KMS-11 (cell line): ENCODE results near the gene BICRA.

ENCODE experiments used
- H2AFZ ChIP-seq: fragments of 200-600 bp; sonication (generic); 2 replicates; pipeline ENCODE4 v1.6.1; 2016; ENCODE audit warnings: antibody characterized with exemption, mixed run types, low read depth
- H3K27ac ChIP-seq: fragments of 200-600 bp; sonication (generic); 2 replicates; pipeline ENCODE4 v1.6.1; 2016; ENCODE audit warnings: mild to moderate bottlenecking, mixed run types
- H3K27me3 ChIP-seq: fragments of 200-600 bp; sonication (generic); 2 replicates; pipeline ENCODE4 v1.6.1; 2017; ENCODE audit warnings: mild to moderate bottlenecking, low read depth, mixed run types, moderate library complexity; ENCODE audit not compliant: insufficient read depth
- H3K36me3 ChIP-seq: fragments of 200-600 bp; sonication (generic); 2 replicates; pipeline ENCODE4 v1.6.1; 2017; ENCODE audit warnings: mild to moderate bottlenecking, mixed run types; ENCODE audit not compliant: insufficient read depth
- H3K4me1 ChIP-seq: fragments of 200-600 bp; sonication (generic); 2 replicates; pipeline ENCODE4 v1.6.1; 2016; ENCODE audit warnings: mild to moderate bottlenecking, low read depth, mixed run types; ENCODE audit not compliant: poor library complexity, severe bottlenecking
- H3K4me2 ChIP-seq: fragments of 200-600 bp; sonication (generic); 2 replicates; pipeline ENCODE4 v1.7.0; 2016; ENCODE audit warnings: mild to moderate bottlenecking, mixed run types
- H3K4me3 ChIP-seq: fragments of 200-600 bp; sonication (generic); IDR thresholded peaks from 2 replicates; pipeline ENCODE4 v1.6.1; 2017; ENCODE audit warnings: low read depth, low read length, mixed read lengths; ENCODE audit not compliant: insufficient read depth
- H3K79me2 ChIP-seq: fragments of 200-600 bp; sonication (generic); 2 replicates; pipeline ENCODE4 v1.6.1; 2016; ENCODE audit warnings: low read depth, mixed run types; ENCODE audit not compliant: insufficient read depth
- H3K9ac ChIP-seq: fragments of 200-600 bp; sonication (generic); 2 replicates; pipeline ENCODE4 v1.6.1; 2016; ENCODE audit warnings: mild to moderate bottlenecking, mixed run types
- H4K20me1 ChIP-seq: fragments of 200-600 bp; sonication (generic); 2 replicates; pipeline ENCODE4 v1.6.1; 2016; ENCODE audit warnings: mild to moderate bottlenecking, mixed run types; ENCODE audit not compliant: insufficient read depth
- TF ChIP-seq, protein P1 (sequence below): fragments of 200-600 bp; sonication (generic); conservative IDR thresholded peaks from 2 replicates; pipeline ENCODE4 v1.6.1; 2017; ENCODE audit warnings: low read depth, mild to moderate bottlenecking, antibody characterized with exemption, low read length, moderate library complexity, mixed read lengths

BICRA gene

GRCh38 chr19:47608074-47608918, 638 bp upstream of the BICRA start:
- Histone ChIP-seq H3K27ac (peak overlapping the region; percentile 67), H3K79me2 (peaks cover 35% of the 10 kb centered on the region), H3K9ac (peak overlapping the region; percentile 75; the same call in 1 of the 2 replicates), H2AFZ (peak overlapping the region; percentile 99), H3K4me3 (no peak overlapping the region), H4K20me1 (peaks cover 3% of the 10 kb centered on the region; the same call in 1 of the 2 replicates), H3K4me2 (peak overlapping the region; percentile 75), H3K27me3 (no peaks in the 10 kb centered on the region), H3K36me3 (no peaks in the 10 kb centered on the region), H3K4me1 (peaks cover 21% of the 10 kb centered on the region)
- TF ChIP-seq, protein P1, sequence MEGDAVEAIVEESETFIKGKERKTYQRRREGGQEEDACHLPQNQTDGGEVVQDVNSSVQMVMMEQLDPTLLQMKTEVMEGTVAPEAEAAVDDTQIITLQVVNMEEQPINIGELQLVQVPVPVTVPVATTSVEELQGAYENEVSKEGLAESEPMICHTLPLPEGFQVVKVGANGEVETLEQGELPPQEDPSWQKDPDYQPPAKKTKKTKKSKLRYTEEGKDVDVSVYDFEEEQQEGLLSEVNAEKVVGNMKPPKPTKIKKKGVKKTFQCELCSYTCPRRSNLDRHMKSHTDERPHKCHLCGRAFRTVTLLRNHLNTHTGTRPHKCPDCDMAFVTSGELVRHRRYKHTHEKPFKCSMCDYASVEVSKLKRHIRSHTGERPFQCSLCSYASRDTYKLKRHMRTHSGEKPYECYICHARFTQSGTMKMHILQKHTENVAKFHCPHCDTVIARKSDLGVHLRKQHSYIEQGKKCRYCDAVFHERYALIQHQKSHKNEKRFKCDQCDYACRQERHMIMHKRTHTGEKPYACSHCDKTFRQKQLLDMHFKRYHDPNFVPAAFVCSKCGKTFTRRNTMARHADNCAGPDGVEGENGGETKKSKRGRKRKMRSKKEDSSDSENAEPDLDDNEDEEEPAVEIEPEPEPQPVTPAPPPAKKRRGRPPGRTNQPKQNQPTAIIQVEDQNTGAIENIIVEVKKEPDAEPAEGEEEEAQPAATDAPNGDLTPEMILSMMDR, result no peak

- peak overlapping the region; percentile 88 for H3K4me2 ChIP-seq
- peaks cover 54% of the 10 kb centered on the region for H3K79me2 ChIP-seq
- peaks cover 3% of the 10 kb centered on the region; the same call in 1 of the 2 replicates for H4K20me1 ChIP-seq
- H3K27me3 ChIP-seq, result no peaks in the 10 kb centered on the region
- no peaks in the 10 kb centered on the region for H3K36me3 ChIP-seq
- TF ChIP-seq, protein P1, result no peak
- no peak overlapping the region for H3K4me3 ChIP-seq
- peak overlapping the region; percentile 75 for H3K9ac ChIP-seq
- H3K27ac ChIP-seq, result no peak overlapping the region
- H3K4me1 ChIP-seq, result peaks cover 21% of the 10 kb centered on the region
- peak overlapping the region; percentile 6; the same call in 1 of the 2 replicates for H2AFZ ChIP-seq
Observed at GRCh38 chr19:47609906-47610894, 1.3 kb downstream of the BICRA start.

GRCh38 chr19:47610902-47611301, 2.0 kb downstream of the BICRA start:
- no peak overlapping the region for H3K4me3 ChIP-seq
- H4K20me1 ChIP-seq, result peaks cover 3% of the 10 kb centered on the region; the same call in 1 of the 2 replicates
- H3K27ac ChIP-seq, result no peak overlapping the region

More at GRCh38 chr19:47610902-47611301, 2.0 kb downstream of the BICRA start:
- H2AFZ ChIP-seq, result no peak overlapping the region
- no peaks in the 10 kb centered on the region for H3K36me3 ChIP-seq
- H3K79me2 ChIP-seq, result peaks cover 61% of the 10 kb centered on the region
- H3K4me1 ChIP-seq, result peaks cover 21% of the 10 kb centered on the region
- H3K4me2 ChIP-seq, result peak overlapping the region; percentile 88
- H3K27me3 ChIP-seq, result no peaks in the 10 kb centered on the region
- H3K9ac ChIP-seq, result no peak overlapping the region
- TF ChIP-seq, protein P1, result no peak
